HEK293 (cell line): ENCODE results near the gene MTR.

Source experiments
- CTCF ChIA-PET: fragments of 350-600 bp; formaldehyde crosslinking; extraction: SDS; loops from one replicate; lab custom pipeline; 2021; ENCODE audit warnings: antibody characterized with exemption; lab: Yijun Ruan, JAX
- POLR2A ChIA-PET: fragments of 300-600 bp; formaldehyde crosslinking; extraction: SDS; loops from one replicate; lab custom pipeline; 2020; ENCODE audit warnings: antibody characterized with exemption, inconsistent platforms; lab: Yijun Ruan, JAX
- H3K27ac ChIP-seq: fragments of 200-500 bp; sonication (Bioruptor generic); 2 replicates; pipeline ENCODE4 v1.5.1; 2014; ENCODE audit warnings: low read depth, low read length, control low read depth, inconsistent platforms; ENCODE audit errors: extremely low read depth
- H3K36me3 ChIP-seq, 2 experiments: fragments of 200-500 bp in 1 of 2; sonication (Bioruptor generic) in 1 of 2; 1 replicate in 1 of 2; 2 replicates in 1 of 2; pipeline ENCODE4 v1.5.1; 2014 to 2017; ENCODE audit warnings: inconsistent platforms in 2 of 2, low read length in 2 of 2; ENCODE audit not compliant: control insufficient read depth in 2 of 2, insufficient read depth in 1 of 2
- H3K4me1 ChIP-seq: fragments of 200-500 bp; sonication (Bioruptor generic); 2 replicates; pipeline ENCODE4 v1.5.1; 2014; ENCODE audit warnings: mild to moderate bottlenecking, low read length, inconsistent platforms; ENCODE audit not compliant: control insufficient read depth, insufficient read depth
- H3K4me3 ChIP-seq: 2 replicates; pipeline ENCODE4 v1.5.1; 2011; ENCODE audit warnings: low read depth, mild to moderate bottlenecking, control low read depth, low read length, moderate library complexity
- H3K9me3 ChIP-seq: fragments of 200-500 bp; sonication (Bioruptor generic); 2 replicates; pipeline ENCODE4 v1.5.1; 2014; ENCODE audit warnings: low read depth, low read length, inconsistent platforms; ENCODE audit not compliant: control insufficient read depth, insufficient read depth
- ATF2 ChIP-seq: fragments of 450-650 bp; formaldehyde crosslinking; IDR thresholded peaks from 2 replicates; pipeline ENCODE4 v1.5.1; 2016; ENCODE audit warnings: missing biosample characterization, missing genetic modification characterization, low read depth
- KLF8 ChIP-seq: fragments of 450-650 bp; formaldehyde crosslinking; IDR thresholded peaks from 2 replicates; pipeline ENCODE4 v1.5.1; 2016; ENCODE audit warnings: missing biosample characterization, missing genetic modification characterization
- MZF1 ChIP-seq: fragments of 450-650 bp; formaldehyde crosslinking; IDR thresholded peaks from 2 replicates; pipeline ENCODE4 v1.5.1; 2017; ENCODE audit warnings: missing biosample characterization, missing genetic modification characterization, borderline replicate concordance
- PBX3 ChIP-seq: sonication (generic); formaldehyde crosslinking; IDR thresholded peaks from 2 replicates; pipeline ENCODE4 v1.8.1; 2022; ENCODE audit warnings: mild to moderate bottlenecking, moderate library complexity, missing genetic modification reagents
- TSHZ1 ChIP-seq: fragments of 450-650 bp; formaldehyde crosslinking; IDR thresholded peaks from 2 replicates; pipeline ENCODE4 v1.5.1; 2016; ENCODE audit warnings: missing biosample characterization, missing genetic modification characterization, borderline replicate concordance
- ZFHX2 ChIP-seq: fragments of 450-650 bp; formaldehyde crosslinking; conservative IDR thresholded peaks from 2 replicates; pipeline ENCODE4 v1.5.1; 2016; ENCODE audit warnings: missing biosample characterization, missing genetic modification characterization
- ZNF157 ChIP-seq: fragments of 450-650 bp; formaldehyde crosslinking; IDR thresholded peaks from 2 replicates; pipeline ENCODE4 v1.5.1; 2016; ENCODE audit warnings: missing biosample characterization, missing genetic modification characterization
- ZNF19 ChIP-seq: fragments of 450-650 bp; formaldehyde crosslinking; IDR thresholded peaks from 2 replicates; pipeline ENCODE4; 2016; ENCODE audit warnings: missing biosample characterization, missing genetic modification characterization, low read depth
- ZNF37A ChIP-seq: fragments of 450-650 bp; IDR thresholded peaks from 2 replicates; pipeline ENCODE4 v1.5.1; 2018; ENCODE audit warnings: missing biosample characterization, missing genetic modification characterization
- ZNF544 ChIP-seq: fragments of 450-650 bp; formaldehyde crosslinking; IDR thresholded peaks from 2 replicates; pipeline ENCODE4 v1.5.0; 2017; ENCODE audit warnings: missing biosample characterization, missing genetic modification characterization
- ZNF549 ChIP-seq: fragments of 450-650 bp; IDR thresholded peaks from 2 replicates; pipeline ENCODE4 v1.5.1; 2018; ENCODE audit warnings: missing biosample characterization, missing genetic modification characterization, mild to moderate bottlenecking, inconsistent platforms, moderate library complexity
- ZSCAN5A ChIP-seq: fragments of 450-650 bp; formaldehyde crosslinking; IDR thresholded peaks from 2 replicates; pipeline ENCODE4 v1.5.1; 2016; ENCODE audit warnings: missing biosample characterization, missing genetic modification characterization

Gene MTR

GRCh38 chr1:236953151-236953700 lies 158.1 kb downstream of the MTR start:
- H3K9me3 ChIP-seq, result no peaks in the 10 kb centered on the region
- ChIA-PET CTCF (interaction anchor here (1.1 kb wide), 1 partner anchor 14 kb away, joined by 4 read pairs; no protein-coding TSS in a partner anchor), POLR2A (interaction anchor here (1.1 kb wide), 1 partner anchor 89 kb away, joined by 3 read pairs; the partner anchor contains the start of gene RYR2)
- no peak overlapping the region for H3K4me3 ChIP-seq
- H3K36me3 ChIP-seq, result no peaks in the 10 kb centered on the region
- H3K27ac ChIP-seq, result no peak overlapping the region
- peaks cover 11% of the 10 kb centered on the region for H3K4me1 ChIP-seq
- TF ChIP-seq ZNF544 (tag by site-specific recombination), result no peak
- no peak for TF ChIP-seq ZNF157 (tag by site-specific recombination)
- TF ChIP-seq ZNF37A (tag by site-specific recombination), result no peak
- TF ChIP-seq ZNF19 (tag by site-specific recombination), result no peak
- no peak for TF ChIP-seq MZF1
- no peak for TF ChIP-seq TSHZ1 (tag by site-specific recombination)
- TF ChIP-seq ZSCAN5A, result no peak
- TF ChIP-seq PBX3 (CRISPR knock-in tag), result no peak
- TF ChIP-seq ATF2, result no peak
- no peak for TF ChIP-seq ZFHX2
- no peak for TF ChIP-seq ZNF549 (tag by site-specific recombination)
- no peak for TF ChIP-seq KLF8
